IMR-90 (cell line): ENCODE results near the gene CASZ1. TPM values are rescaled to one million over a fixed set of nuclear protein-coding genes. Genes with fewer than 3 reads are reported as not detected.

ENCODE experiments used
- ATAC-seq: fragments of 200-7000 bp; cut with Tn5 transposase; 2 replicates; pipeline ENCODE4 v1.9.1; 2020; ENCODE audit warnings: low read depth, mild to moderate bottlenecking, moderate library complexity
- BruUV-seq: library from RNA; stranded (reverse); fragments of 400-500 nt; replicated peaks from 2 replicates; lab custom pipeline; 2021; lab: Mats Ljungman, UMichigan
- CTCF ChIA-PET: fragments of 300-600 bp; formaldehyde crosslinking; extraction: SDS; loops from one replicate; lab custom pipeline; 2021; ENCODE audit warnings: antibody characterized with exemption; lab: Yijun Ruan, JAX
- POLR2A ChIA-PET: fragments of 300-600 bp; sonication (Branson Sonifier 250); formaldehyde crosslinking; loops from one replicate; lab custom pipeline; 2022; ENCODE audit warnings: antibody characterized with exemption; ENCODE audit not compliant: unreplicated experiment; lab: Charles Lee
- DNase-seq: peaks from one replicate; pipeline ENCODE4 v3.0.0; 2013
- H2AFZ ChIP-seq: replicated peaks from 2 replicates; pipeline ENCODE3; 2013; ENCODE audit warnings: low read length, mild to moderate bottlenecking; ENCODE audit not compliant: poor library complexity
- H2AK5ac ChIP-seq: 2 replicates; pipeline ENCODE4 v1.6.1; 2013; ENCODE audit warnings: low read depth, low read length, inconsistent platforms
- H2AK9ac ChIP-seq: replicated peaks from 2 replicates; pipeline ENCODE3; 2013; ENCODE audit warnings: mild to moderate bottlenecking, low read depth, low read length, moderate library complexity; ENCODE audit not compliant: poor library complexity
- H2BK120ac ChIP-seq: 2 replicates; pipeline ENCODE4 v1.6.1; 2013; ENCODE audit warnings: low read depth, low read length, inconsistent platforms
- H2BK15ac ChIP-seq: 3 replicates; pipeline ENCODE4 v1.6.1; 2013; ENCODE audit warnings: low read depth, low read length, inconsistent platforms
- H2BK20ac ChIP-seq: 2 replicates; pipeline ENCODE4 v1.6.1; 2013; ENCODE audit warnings: low read depth, mild to moderate bottlenecking, inconsistent platforms, low read length, moderate library complexity
- H2BK5ac ChIP-seq: 2 replicates; pipeline ENCODE4 v1.6.1; 2013; ENCODE audit warnings: mild to moderate bottlenecking, low read depth, low read length, inconsistent platforms; ENCODE audit not compliant: poor library complexity, severe bottlenecking
- H3K14ac ChIP-seq: replicated peaks from 2 replicates; pipeline ENCODE4 v1.6.1; 2013; ENCODE audit warnings: low read depth, low read length, inconsistent platforms
- H3K18ac ChIP-seq: 2 replicates; pipeline ENCODE4 v1.6.1; 2013; ENCODE audit warnings: low read depth, low read length, control low read depth
- H3K23ac ChIP-seq: 2 replicates; pipeline ENCODE4 v1.6.1; 2013; ENCODE audit warnings: low read depth, low read length, inconsistent platforms
- H3K27ac ChIP-seq: 2 replicates; pipeline ENCODE4 v1.5.1; 2013; ENCODE audit warnings: mild to moderate bottlenecking, control low read depth, low read length; ENCODE audit not compliant: insufficient read depth
- H3K27me3 ChIP-seq: 2 replicates; pipeline ENCODE4 v1.6.1; 2013; ENCODE audit warnings: low read length; ENCODE audit not compliant: control insufficient read depth, insufficient read depth
- H3K36me3 ChIP-seq: 2 replicates; pipeline ENCODE4 v1.6.1; 2013; ENCODE audit warnings: low read length, mixed read lengths; ENCODE audit not compliant: control insufficient read depth, insufficient read depth
- H3K4ac ChIP-seq: 2 replicates; pipeline ENCODE4 v1.6.1; 2013; ENCODE audit warnings: low read depth, low read length, inconsistent platforms
- H3K4me1 ChIP-seq: 2 replicates; pipeline ENCODE4 v1.6.1; 2013; ENCODE audit warnings: low read length, mixed read lengths; ENCODE audit not compliant: control insufficient read depth, insufficient read depth
- H3K4me2 ChIP-seq: 2 replicates; pipeline ENCODE4 v1.6.1; 2013; ENCODE audit warnings: low read depth, mild to moderate bottlenecking, control low read depth, low read length, moderate library complexity
- H3K4me3 ChIP-seq: 2 replicates; pipeline ENCODE4 v1.5.1; 2013; ENCODE audit warnings: low read depth, mild to moderate bottlenecking, control low read depth, low read length, moderate library complexity; ENCODE audit not compliant: insufficient read depth
- H3K56ac ChIP-seq: 2 replicates; pipeline ENCODE4 v1.6.1; 2013; ENCODE audit warnings: low read length, inconsistent platforms; ENCODE audit not compliant: insufficient read depth; ENCODE audit errors: extremely low read depth
- H3K79me1 ChIP-seq, 2 experiments: 2 replicates each; pipeline ENCODE4 v1.6.1; 2013; ENCODE audit warnings: low read length in 2 of 2, inconsistent platforms in 1 of 2, low read depth in 1 of 2
- H3K9ac ChIP-seq: 2 replicates; pipeline ENCODE4 v1.6.1; 2013; ENCODE audit warnings: low read depth, low read length, control low read depth
- H3K9me1 ChIP-seq: 2 replicates; pipeline ENCODE4 v1.6.1; 2013; ENCODE audit warnings: low read length, inconsistent platforms; ENCODE audit not compliant: insufficient read depth
- H3K9me3 ChIP-seq: 2 replicates; pipeline ENCODE4 v1.6.1; 2013; ENCODE audit warnings: low read length; ENCODE audit not compliant: control insufficient read depth, insufficient read depth
- H4K20me1 ChIP-seq: 2 replicates; pipeline ENCODE4 v1.6.1; 2013; ENCODE audit warnings: low read length, inconsistent platforms; ENCODE audit not compliant: insufficient read depth
- H4K5ac ChIP-seq: 2 replicates; pipeline ENCODE4 v1.6.1; 2013; ENCODE audit warnings: mild to moderate bottlenecking, low read depth, low read length, control low read depth
- H4K8ac ChIP-seq, 2 experiments: 2 replicates each; pipeline ENCODE4 v1.6.1; 2013; ENCODE audit warnings: low read depth in 2 of 2, low read length in 2 of 2, control low read depth in 1 of 2, inconsistent platforms in 1 of 2
- H4K91ac ChIP-seq: 2 replicates; pipeline ENCODE4 v1.6.1; 2013; ENCODE audit warnings: low read depth, low read length, inconsistent platforms; ENCODE audit not compliant: insufficient read depth
- BHLHE40 ChIP-seq: fragments of 150-350 bp; IDR thresholded peaks from 2 replicates; pipeline ENCODE4 v1.6.1; 2016; ENCODE audit warnings: mild to moderate bottlenecking, low read depth, low read length
- WGBS, 2 experiments: methylation state at CpG; one replicate each; pipeline versions ENCODE4 v1.1.5 to v1.1.7; 2013; ENCODE audit warnings: missing lambda C conversion rate in 2 of 2; ENCODE audit not compliant: insufficient read length in 1 of 2; ENCODE audit errors: extremely low coverage in 2 of 2; 5-methylcytosine and 5-hydroxymethylcytosine counted together
- dilution Hi-C: fragments of 300-500 bp; cut with HindIII; formaldehyde crosslinking; loops from one replicate; pipeline ENCODE4 v1.14.3; 2018; ENCODE audit warnings: low sequenced_read_pairs; ENCODE audit not compliant: unreplicated experiment
- in situ Hi-C: fragments of 300-500 bp; cut with MboI; formaldehyde crosslinking; loops from 3 replicates; pipeline ENCODE4 v1.14.3; 2019; ENCODE audit warnings: low sequenced_read_pairs, inconsistent platforms, mixed read lengths
- intact Hi-C: fragments of 100-400 bp; cut with micrococcal nuclease; formaldehyde crosslinking; loops from 2 replicates; pipeline ENCODE4 v1.10.0; 2022
- polyA plus RNA-seq, 3 experiments: library from polyadenylated mRNA; depleted of rRNA; stranded (reverse); fragments of >200 nt; gene quantifications; 2 replicates each; pipeline ENCODE4 v1.2.3, GENCODE V29; 2012; ENCODE audit warnings: low replicate concordance in 1 of 3
- total RNA-seq: library from RNA; depleted of rRNA; stranded (reverse); fragments of >200 nt; gene quantifications from 2 replicates; pipeline ENCODE4 v1.2.3, GENCODE V29; 2012

The CASZ1 gene
- total and polyA plus RNA-seq, 2 of the 4 experiments (the other 2 are of a cell fraction), result 0.18 to 0.24 TPM

DNA sequence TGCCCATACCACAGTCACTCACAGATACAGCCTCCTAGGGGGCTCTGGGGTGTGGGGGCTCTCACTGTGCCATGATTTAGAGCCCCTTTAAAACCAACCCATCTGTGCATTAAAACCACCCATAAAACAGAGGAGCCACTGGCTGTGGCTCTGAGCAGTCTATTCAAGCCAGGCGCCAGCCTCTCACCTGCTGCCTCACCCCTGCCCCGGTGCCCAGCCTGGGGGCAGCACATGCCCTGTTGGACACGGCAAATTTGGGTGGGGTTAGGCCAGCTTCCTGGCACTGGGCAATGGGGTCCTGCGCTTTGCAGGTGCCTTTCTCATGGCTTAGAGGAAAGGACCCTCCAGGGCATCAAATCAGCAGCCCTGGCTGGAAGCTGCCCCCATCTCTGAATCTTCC, 73.1 kb downstream of the CASZ1 start:
- no peak for TF ChIP-seq BHLHE40
- H2AFZ ChIP-seq, result no peak overlapping the region
- CTCF ChIA-PET, result no interaction called here

More for the DNA sequence above, 73.1 kb downstream of the CASZ1 start:
- WGBS, 2 experiments, result no CpG with 5 or more reads among the region's 4 CpGs
- in situ Hi-C loops, result no loop called here
- Histone ChIP-seq H3K9ac (no peak overlapping the region), H2AK9ac (no peak overlapping the region), H4K91ac (no peak overlapping the region), H4K5ac (no peak overlapping the region), H3K9me3 (no peaks in the 10 kb centered on the region), H3K14ac (no peak overlapping the region), H3K4ac (no peak overlapping the region), H2AK5ac (no peak overlapping the region), H3K9me1 (no peaks in the 10 kb centered on the region), H3K4me1 (peaks cover 8% of the 10 kb centered on the region; the same call in 1 of the 2 replicates), H3K79me1 (no peaks in the 10 kb centered on the region), H3K18ac (no peak overlapping the region), H3K23ac (no peak overlapping the region), H3K4me3 (no peak overlapping the region), H3K4me2 (no peak overlapping the region), H4K8ac (no peak overlapping the region), H2BK5ac (no peak overlapping the region), H3K56ac (no peak overlapping the region), H4K20me1 (no peaks in the 10 kb centered on the region), H2BK15ac (no peak overlapping the region), H3K27ac (no peak overlapping the region), H3K27me3 (peaks cover 48% of the 10 kb centered on the region), H2BK20ac (no peak overlapping the region), H3K36me3 (no peaks in the 10 kb centered on the region), H2BK120ac (no peak overlapping the region)
- POLR2A ChIA-PET, result no interaction called here
- DNase-seq (no peak), ATAC-seq (no peak)
- dilution Hi-C loops, result no loop called here
- intact Hi-C loops, result no loop called here
- no TSS peak for BruUV-seq
